GM18907 (cell line): ENCODE measurements around the gene CD300E.
"Not testable (repeated sequence)": the region's sequence is repeated elsewhere in the genome, so short reads cannot be mapped to it uniquely, and the experiment has no call there.

ENCODE experiments used
- ATAC-seq: cut with Tn5 transposase; IDR thresholded peaks from one replicate; pipeline ENCODE4 v1.9.1; 2021; ENCODE audit warnings: mild to moderate bottlenecking, moderate library complexity; ENCODE audit not compliant: unreplicated experiment

Gene CD300E

GRCh38 chr17:74601944-74602572 lies 21.5 kb downstream of the CD300E start:
- no peak for ATAC-seq

GRCh38 chr17:74599448-74599939 lies 24.0 kb downstream of the CD300E start:
- no peak for ATAC-seq

- ATAC-seq: no peak
Measured at GRCh38 chr17:74599023-74599399, 24.5 kb downstream of the CD300E start.

DNA sequence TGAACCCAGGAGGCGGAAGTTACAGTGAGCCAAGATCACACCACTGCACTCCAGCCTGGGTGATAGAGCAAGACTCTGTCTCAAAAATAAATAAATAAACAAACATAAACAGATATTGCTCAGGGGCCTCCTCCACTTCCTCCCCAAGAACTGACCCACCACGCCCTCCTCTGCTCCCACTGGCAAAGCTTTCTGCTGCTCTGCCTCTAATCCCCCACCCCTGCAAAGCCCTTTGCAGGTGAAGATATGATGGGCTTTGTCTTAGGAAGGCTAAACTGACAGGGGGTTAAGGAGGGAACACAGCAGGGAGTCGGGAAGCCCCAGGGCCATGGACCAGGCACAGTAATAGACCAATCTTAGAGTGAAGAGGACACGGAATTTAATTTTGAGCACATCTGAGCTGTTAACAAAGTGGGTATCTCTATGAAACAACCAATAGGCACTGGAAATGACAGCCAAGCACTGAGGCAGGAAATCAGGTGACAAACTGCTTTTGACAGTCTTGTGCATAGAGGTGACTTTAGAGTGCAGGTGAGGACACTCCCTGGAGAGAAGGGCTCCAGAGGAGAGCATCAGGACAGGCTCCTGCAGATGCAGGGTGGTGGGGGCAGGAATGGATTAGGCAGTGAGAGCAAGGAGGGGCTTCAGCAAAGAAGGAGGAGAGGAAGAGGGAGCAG lies 25.1 kb downstream of the CD300E start:
- no peak for ATAC-seq

- ATAC-seq: no peak
Measured at GRCh38 chr17:74597069-74597790, 26.3 kb downstream of the CD300E start.

GRCh38 chr17:74595037-74595750 lies 28.3 kb downstream of the CD300E start:
- ATAC-seq: no peak

DNA sequence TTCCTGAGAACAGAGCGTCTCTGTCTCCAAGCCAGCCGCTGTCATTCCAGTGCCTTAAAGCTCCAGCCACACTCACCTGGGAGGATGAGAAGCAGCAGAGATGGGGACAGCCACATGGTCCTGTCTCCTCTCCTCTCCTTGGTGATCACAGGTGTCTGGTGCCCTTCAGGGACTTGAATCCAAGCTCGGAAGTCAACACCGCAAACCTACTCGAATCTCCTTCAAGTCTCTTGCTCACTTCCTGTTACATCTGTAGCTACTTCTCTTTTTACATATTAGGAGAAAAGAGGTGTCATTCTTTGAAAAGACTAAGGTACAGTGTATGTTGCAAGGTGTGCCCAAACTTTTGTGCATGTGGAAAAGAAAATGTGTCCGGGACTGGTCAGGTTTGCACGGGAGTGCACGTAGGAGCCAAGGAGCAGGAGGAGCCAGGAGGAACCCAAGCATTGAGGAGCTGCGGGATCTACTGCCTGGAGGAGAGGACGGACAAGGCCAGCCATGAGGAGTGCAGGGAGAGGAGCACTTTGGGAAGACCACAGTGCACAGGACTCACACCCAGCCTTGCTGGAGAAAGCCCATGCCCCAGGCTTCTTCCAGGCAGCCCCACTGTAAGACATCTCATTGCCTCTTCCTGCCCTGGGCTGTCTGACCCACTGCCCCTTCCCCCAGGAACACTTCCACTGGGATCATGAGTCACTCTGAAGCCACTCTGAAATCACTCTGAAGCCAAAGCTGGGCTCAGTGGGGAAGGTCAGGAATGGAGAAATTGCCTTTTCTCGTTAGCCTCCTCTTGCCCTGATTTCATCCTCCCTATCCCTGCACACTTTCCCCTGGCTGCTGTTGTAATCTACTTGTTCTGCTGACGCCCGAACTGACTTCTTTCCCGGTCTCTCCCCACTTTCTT lies 31.2 kb downstream of the CD300E start, which contains the start of gene CD300LD:
CD300LD (minus strand) TSS at position 197 of the 904 bp plus-strand sequence; CDS start at position 116, 81 bp downstream.
- no peak for ATAC-seq

- no peak for ATAC-seq
Measured at GRCh38 chr17:74591503-74591902, 32.0 kb downstream of the CD300E start.

- ATAC-seq: no peak
Measured at GRCh38 chr17:74585711-74586110, 37.8 kb downstream of the CD300E start.

DNA sequence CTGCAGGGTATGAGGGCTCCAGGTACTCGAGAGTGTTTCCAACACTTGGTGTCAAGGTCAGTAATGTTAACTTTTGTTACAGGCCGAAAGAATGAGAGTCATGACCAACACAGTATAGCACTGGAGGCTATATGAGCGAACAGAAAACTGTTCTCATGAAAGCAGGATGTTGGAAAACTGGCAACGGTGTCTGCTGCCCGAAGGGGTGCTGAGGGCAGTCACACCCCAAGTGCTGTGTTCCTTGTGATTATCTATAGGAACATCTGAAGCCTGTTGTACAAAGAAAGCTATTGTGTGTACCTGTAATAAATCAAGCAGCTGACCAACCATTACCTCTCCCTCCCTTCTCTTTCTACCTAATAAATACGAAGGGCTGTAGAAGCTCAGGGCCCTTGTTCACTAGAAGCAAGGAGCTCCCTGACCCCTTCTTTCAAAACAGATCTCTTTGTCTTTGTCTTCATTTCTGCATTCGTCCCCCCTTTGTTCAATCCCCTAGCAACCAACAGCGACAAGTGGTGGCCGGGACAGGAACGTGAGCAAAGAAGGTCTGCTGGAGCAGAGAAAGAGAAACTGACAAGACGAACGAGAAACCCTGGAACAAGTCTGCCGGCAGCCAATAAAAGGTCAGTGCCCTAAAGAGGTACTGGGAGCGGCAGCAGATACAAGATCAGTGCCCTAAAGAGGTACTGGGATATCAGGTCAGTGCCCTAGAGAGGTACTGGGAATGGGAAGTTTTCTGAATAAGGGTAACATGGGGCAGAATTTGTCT lies 39.1 kb downstream of the CD300E start:
- no peak for ATAC-seq

GRCh38 chr17:74582633-74583032 lies 40.9 kb downstream of the CD300E start:
- no peak for ATAC-seq

- ATAC-seq: no peak
Measured at GRCh38 chr17:74579900-74580299, 43.6 kb downstream of the CD300E start.

DNA sequence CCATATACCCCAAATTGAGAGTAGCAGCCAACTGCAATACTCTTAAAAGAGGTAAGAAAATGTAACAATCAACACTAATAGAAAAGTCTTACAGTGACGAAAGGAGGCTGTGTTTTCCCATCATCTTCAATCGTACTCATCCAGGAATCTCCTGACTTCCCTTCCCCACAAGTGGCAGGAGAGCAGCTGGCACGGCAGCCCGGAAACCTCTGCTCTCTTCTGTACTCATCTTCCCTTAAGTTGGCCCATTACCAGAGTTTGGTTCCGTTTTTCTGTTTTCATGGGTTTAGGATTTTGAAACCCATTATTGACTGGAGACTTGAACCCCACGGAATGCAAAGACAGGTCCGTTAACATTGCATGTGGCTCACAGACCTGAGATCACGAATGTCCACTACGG lies 44.6 kb downstream of the CD300E start:
- no peak for ATAC-seq

- no peak for ATAC-seq
Measured at GRCh38 chr17:74574489-74575142, 48.9 kb downstream of the CD300E start.

GRCh38 chr17:74573635-74574034 lies 49.9 kb downstream of the CD300E start:
- ATAC-seq: not testable (repeated sequence)

- no peak for ATAC-seq
Measured at GRCh38 chr17:74573169-74573568, 50.4 kb downstream of the CD300E start.

- ATAC-seq: no peak
Measured at GRCh38 chr17:74571621-74572270, 51.8 kb downstream of the CD300E start.
